HG03103 (cell line): ENCODE results near the gene FIBIN.

Experiments
- ATAC-seq: cut with Tn5 transposase; IDR thresholded peaks from one replicate; pipeline ENCODE4 v1.9.1; 2021; ENCODE audit warnings: low read depth; ENCODE audit not compliant: unreplicated experiment

Gene FIBIN

GRCh38 chr11:27018902-27019529 lies 25.1 kb downstream of the FIBIN start:
- ATAC-seq = no peak

DNA sequence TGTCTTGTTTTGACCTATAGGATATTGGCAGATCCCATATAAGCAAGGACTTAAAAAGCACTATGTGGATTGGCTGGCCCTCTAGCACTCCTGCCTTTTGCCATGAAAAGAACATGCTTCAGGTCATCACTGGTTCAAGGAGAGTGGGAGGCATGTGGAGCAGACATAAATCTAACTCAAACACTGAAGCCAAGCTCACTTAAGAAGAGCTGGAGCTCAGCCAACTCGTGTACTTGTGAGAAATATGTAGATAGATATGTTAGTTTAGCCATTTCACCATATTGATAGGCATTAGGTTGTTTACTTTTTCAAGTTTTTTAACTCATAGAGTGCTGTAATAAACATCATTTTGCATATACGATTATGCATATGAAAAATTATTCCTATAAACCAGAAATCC lies 26.8 kb downstream of the FIBIN start:
- ATAC-seq = no peak

GRCh38 chr11:27022659-27023251 lies 28.8 kb downstream of the FIBIN start:
- no peak for ATAC-seq

DNA sequence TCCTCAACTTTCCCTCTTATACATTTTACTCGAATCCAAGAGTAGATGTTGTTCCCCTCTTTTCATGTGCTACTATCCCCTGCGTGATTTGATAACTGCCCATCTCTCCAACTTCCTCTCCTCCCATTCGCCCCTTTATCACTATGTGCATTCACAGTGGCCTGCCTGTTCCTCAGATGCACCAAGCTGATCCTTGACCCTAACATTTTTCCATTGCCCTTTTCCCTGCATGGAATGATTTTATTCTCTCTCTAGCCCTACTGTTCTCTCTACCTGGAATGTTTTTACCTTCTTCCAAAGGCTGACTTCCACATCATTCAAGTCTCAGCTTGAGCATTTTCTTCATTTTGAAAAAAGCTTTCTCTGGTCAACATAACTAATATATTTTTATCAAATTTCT lies 31.0 kb downstream of the FIBIN start:
- no peak for ATAC-seq

- no peak for ATAC-seq
Measured at GRCh38 chr11:27025312-27025955, 31.5 kb downstream of the FIBIN start.

GRCh38 chr11:27025957-27026733 lies 32.2 kb downstream of the FIBIN start:
- ATAC-seq = no peak

DNA sequence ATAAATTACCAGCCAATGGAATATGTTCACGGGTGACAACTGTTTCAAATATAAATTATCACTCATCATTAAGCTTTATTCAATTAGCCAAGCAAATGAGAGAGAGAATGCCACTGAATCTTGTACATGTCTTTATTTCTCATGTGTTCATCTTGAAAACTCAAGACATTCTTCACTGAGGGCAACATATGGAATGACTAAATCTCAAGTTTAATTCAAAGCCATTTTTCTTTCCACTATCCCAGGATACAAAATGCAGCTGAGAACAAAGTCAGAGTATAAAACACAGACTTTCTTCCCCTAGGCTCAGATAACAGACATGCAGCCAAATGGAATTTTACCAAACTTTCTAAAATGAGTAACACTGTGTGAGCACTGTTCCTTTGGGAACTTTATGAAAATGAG lies 34.7 kb downstream of the FIBIN start:
- no peak for ATAC-seq

DNA sequence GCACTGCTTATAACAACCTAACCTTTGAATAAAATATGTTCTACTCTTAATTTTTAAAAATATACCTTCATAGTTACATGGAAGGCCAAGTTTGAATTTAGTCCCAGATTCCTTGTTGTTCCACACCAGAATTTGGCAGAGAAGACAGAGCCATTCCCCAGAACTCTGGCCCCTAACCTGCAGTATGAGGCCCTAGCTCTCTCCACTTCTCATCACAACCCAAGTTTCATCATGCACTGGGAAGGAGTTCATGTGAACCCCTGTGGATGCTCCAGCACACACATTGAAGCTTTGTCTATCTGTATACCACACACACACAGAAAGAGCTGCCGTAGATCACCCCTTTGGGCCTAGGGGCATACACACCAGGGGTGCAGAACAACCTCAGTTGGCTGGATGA lies 36.1 kb downstream of the FIBIN start:
- no peak for ATAC-seq

DNA sequence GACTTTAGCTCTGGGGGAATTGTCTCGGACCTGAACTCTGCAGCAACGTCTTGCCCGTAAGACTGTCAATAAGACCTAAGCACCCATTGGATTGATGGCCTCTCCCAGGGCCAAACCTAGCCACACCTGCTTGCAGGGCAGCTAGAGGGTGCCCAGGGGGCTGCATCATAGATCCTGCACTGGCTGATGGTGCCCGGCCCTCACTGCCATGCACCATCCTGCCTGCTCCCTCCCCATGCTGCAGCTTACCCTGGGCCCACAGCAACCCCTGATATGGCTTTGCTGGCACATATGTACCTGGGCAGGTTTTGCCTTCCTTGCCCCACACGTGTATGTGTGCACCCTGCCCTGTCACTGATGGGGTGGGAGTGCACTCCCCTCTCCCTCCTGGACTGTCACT lies 37.8 kb downstream of the FIBIN start:
- ATAC-seq = no peak

GRCh38 chr11:27039873-27040272 lies 46.0 kb downstream of the FIBIN start:
- ATAC-seq = no peak

DNA sequence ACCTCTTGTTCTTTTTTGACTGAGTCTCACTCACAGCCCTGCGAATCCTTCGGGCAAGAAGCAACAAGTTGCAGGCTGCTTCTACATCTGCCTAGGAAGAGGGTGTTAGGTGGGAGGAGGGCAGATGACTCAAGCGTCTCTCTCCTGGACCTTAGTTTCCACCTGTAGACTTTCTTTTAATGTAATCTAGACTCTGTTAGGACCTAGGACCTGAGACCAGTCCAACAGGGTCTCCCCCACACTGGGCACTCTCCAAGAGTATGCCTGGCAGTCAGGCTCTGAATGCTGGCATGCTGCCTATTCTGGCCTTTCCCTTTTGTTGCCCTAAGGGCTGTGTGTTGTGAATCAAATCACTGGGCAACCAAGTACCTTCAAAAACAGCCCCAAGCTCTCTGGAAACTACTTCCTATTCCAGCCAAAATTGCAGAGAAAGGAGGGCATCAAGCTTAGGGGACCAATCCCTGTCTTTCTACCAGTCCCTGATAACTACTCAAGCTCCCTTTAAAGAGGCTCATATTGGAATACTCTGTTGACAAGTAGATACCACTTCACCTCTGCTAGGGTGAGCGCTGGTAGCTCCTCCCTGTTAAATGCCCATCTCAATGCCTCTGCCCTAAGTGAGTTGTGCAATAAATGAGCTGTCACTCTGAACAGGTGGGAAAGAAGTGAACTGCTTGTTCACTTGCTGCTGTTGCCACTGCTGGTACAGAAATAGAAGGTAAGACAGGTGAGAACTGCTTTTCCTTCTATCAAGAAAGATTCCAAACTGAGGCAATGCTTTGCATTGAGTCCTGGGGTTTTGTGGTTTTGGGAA lies 46.6 kb downstream of the FIBIN start, which contains the start of gene BBOX1:
Gene BBOX1 (plus strand): TSS at position 514 of the 814 bp plus-strand sequence. CDS start 14,616 bp downstream, outside the sequence.
- ATAC-seq = no peak

DNA sequence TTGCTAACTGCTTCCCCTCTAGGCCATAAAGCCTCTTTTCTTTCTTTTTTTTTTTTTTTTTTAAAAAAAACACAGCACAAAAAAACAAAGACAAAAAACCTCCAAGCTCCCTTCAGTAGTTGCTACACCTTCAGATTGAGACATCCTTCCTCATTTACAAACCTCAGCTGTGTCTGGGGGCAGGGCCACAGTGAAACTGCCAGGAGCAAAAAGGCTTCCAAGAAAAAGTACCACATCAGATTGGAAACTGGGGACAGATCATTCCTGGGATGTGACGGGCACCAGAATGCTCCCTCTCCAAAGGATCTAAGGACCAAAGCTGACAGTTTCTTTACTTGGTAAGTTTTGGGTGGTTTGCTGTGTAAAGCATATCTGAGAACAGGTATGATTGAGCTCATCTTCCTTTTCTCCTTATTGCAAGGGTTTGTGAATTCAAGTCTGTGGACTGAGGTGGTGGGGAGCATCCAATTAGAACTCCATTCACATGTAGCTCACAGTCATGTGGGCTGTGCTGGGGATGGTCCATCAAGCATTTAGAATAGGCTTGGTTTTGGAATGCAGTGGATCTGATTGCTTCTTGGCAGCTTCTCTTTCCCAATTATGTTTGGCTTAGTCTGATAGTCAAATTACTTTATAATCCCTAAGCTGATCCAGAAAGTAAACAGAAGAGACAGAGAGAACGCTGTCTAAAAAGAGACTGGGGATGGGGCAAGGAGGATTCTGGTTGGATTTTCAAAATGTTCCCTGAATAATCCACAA lies 47.4 kb downstream of the FIBIN start:
- ATAC-seq = no peak
